Tibial nerve (tissue), 4 donors: Measurements from ENCODE around the gene CSF2. TPM values are rescaled to one million over a fixed set of nuclear protein-coding genes. Genes with fewer than 3 reads are reported as not detected.

Source experiments
- DNase-seq, 2 donors: peaks; one replicate each; pipeline ENCODE4 v3.0.0-alpha.2; 2019; ENCODE audit warnings: low spot score in 2 of 2
- H3K27ac ChIP-seq, 4 donors: fragments of 200-600 bp; sonication (generic) in 3 of 4; one replicate each; pipeline ENCODE4 v1.5.1; 2017 to 2019; ENCODE audit warnings: mild to moderate bottlenecking in 1 of 4
- H3K27me3 ChIP-seq, 2 donors: fragments of 200-600 bp; sonication (generic) in 1 of 2; one replicate each; pipeline versions ENCODE4 v1.5.1 to v1.6.0; 2017 to 2019
- H3K36me3 ChIP-seq, 3 donors: fragments of 200-600 bp; sonication (generic); one replicate each; pipeline ENCODE4 v1.5.1; 2018 to 2019
- H3K4me1 ChIP-seq, 4 donors: fragments of 200-600 bp; sonication (generic) in 3 of 4; one replicate each; pipeline ENCODE4 v1.5.1; 2017 to 2019
- H3K4me3 ChIP-seq, 4 donors: fragments of 200-600 bp; sonication (generic) in 3 of 4; one replicate each; pipeline ENCODE4 v1.5.1; 2017 to 2019; ENCODE audit warnings: mild to moderate bottlenecking in 1 of 4, moderate library complexity in 1 of 4
- H3K9me3 ChIP-seq, 4 donors: fragments of 200-600 bp; sonication (generic) in 3 of 4; one replicate each; pipeline ENCODE4 v1.5.1; 2017 to 2019
- CTCF ChIP-seq, 5 experiments: fragments of 200-600 bp in 3 of 5; fragments of 450-650 bp in 2 of 5; sonication (generic) in 3 of 5; IDR thresholded peaks; one replicate each; pipeline ENCODE4 v1.5.1; 2016 to 2019; ENCODE audit warnings: antibody characterized with exemption in 5 of 5, mild to moderate bottlenecking in 3 of 5, moderate library complexity in 2 of 5
- EP300 ChIP-seq, 2 donors: sonication (generic); formaldehyde crosslinking; IDR thresholded peaks; one replicate each; pipeline ENCODE4 v1.6.1; 2017; ENCODE audit warnings: antibody characterized with exemption in 2 of 2, mild to moderate bottlenecking in 1 of 2
- POLR2A ChIP-seq, 2 donors: fragments of 450-650 bp; IDR thresholded peaks; one replicate each; pipeline ENCODE4 v1.6.1; 2017; ENCODE audit warnings: antibody characterized with exemption in 2 of 2, mild to moderate bottlenecking in 2 of 2, moderate library complexity in 2 of 2
- WGBS, 2 donors: methylation state at CpG; one replicate each; pipeline ENCODE4 v1.1.5; 2018; 5-methylcytosine and 5-hydroxymethylcytosine counted together
- total RNA-seq, 4 donors: library from RNA; depleted of rRNA; stranded (reverse); fragments of >200 nt; gene quantifications; one replicate each; pipeline ENCODE4 v1.1.0, GENCODE V29; 2016

Gene CSF2
- total RNA-seq, 4 donors from 2014 or later, result not detected

GRCh38 chr5:132072070-132072469, 1.5 kb upstream of the CSF2 start:
- 88 to 94% methylated on average over 4 of the region's 4 CpGs for WGBS, 2 donors
- no peak for TF ChIP-seq CTCF (IDR thresholded peaks at IDR 0.05)
- TF ChIP-seq EP300 (IDR thresholded peaks at IDR 0.05), result no peak
- TF ChIP-seq POLR2A (IDR thresholded peaks at IDR 0.05), result no peak

GRCh38 chr5:132072528-132072927, 1.1 kb upstream of the CSF2 start:
- no peak overlapping the region for H3K4me3 ChIP-seq
- no peak overlapping the region for H3K27ac ChIP-seq
- no peaks in the 10 kb centered on the region for H3K4me1 ChIP-seq
- no peak for TF ChIP-seq CTCF (IDR thresholded peaks at IDR 0.05)
- TF ChIP-seq EP300 (IDR thresholded peaks at IDR 0.05), result no peak
- no peak for TF ChIP-seq POLR2A (IDR thresholded peaks at IDR 0.05)
- DNase-seq, result no peak
- WGBS, 2 donors, result 67 to 70% methylated on average over 2 of the region's 2 CpGs
- H3K36me3 ChIP-seq, result no peaks in the 10 kb centered on the region
- H3K27me3 ChIP-seq, result no peaks in the 10 kb centered on the region
- no peaks in the 10 kb centered on the region for H3K9me3 ChIP-seq

More at GRCh38 chr5:132072070-132072469, 1.5 kb upstream of the CSF2 start:
- H3K27me3 ChIP-seq, result no peaks in the 10 kb centered on the region
- no peak overlapping the region for H3K4me3 ChIP-seq
- no peak overlapping the region for H3K27ac ChIP-seq
- DNase-seq, result no peak
- H3K36me3 ChIP-seq, result no peaks in the 10 kb centered on the region
- no peaks in the 10 kb centered on the region for H3K9me3 ChIP-seq
- no peaks in the 10 kb centered on the region for H3K4me1 ChIP-seq

- H3K36me3 ChIP-seq, result no peaks in the 10 kb centered on the region
- no peak for DNase-seq
- H3K4me1 ChIP-seq, result no peaks in the 10 kb centered on the region
- WGBS, 2 donors, result 86 to 94% methylated on average over 5 to 7 of the region's 7 CpGs
- no peak overlapping the region for H3K4me3 ChIP-seq
- TF ChIP-seq EP300 (IDR thresholded peaks at IDR 0.05), result no peak
- no peak for TF ChIP-seq POLR2A (IDR thresholded peaks at IDR 0.05)
- TF ChIP-seq CTCF (IDR thresholded peaks at IDR 0.05), result no peak
- no peaks in the 10 kb centered on the region for H3K27me3 ChIP-seq
- no peak overlapping the region for H3K27ac ChIP-seq
- H3K9me3 ChIP-seq, result no peaks in the 10 kb centered on the region
Observed at GRCh38 chr5:132074091-132074771, 642 bp downstream of the CSF2 start.

GRCh38 chr5:132074772-132075718, 1.5 kb downstream of the CSF2 start:
- Histone ChIP-seq H3K4me1 (no peaks in the 10 kb centered on the region), H3K36me3 (no peaks in the 10 kb centered on the region), H3K27me3 (no peaks in the 10 kb centered on the region), H3K4me3 (no peak overlapping the region), H3K27ac (no peak overlapping the region), H3K9me3 (no peaks in the 10 kb centered on the region)
- TF ChIP-seq EP300 (IDR thresholded peaks at IDR 0.05) (no peak), POLR2A (IDR thresholded peaks at IDR 0.05) (no peak), CTCF (IDR thresholded peaks at IDR 0.05) (no peak)
- 77 to 82% methylated on average over 13 to 15 of the region's 16 CpGs for WGBS, 2 donors
- DNase-seq, result no peak

GRCh38 chr5:132075719-132076077, 2.1 kb downstream of the CSF2 start:
- H3K9me3 ChIP-seq, result no peaks in the 10 kb centered on the region
- no peak for DNase-seq
- TF ChIP-seq CTCF (IDR thresholded peaks at IDR 0.05) (no peak), POLR2A (IDR thresholded peaks at IDR 0.05) (no peak), EP300 (IDR thresholded peaks at IDR 0.05) (no peak)
- no peak overlapping the region for H3K27ac ChIP-seq
- H3K27me3 ChIP-seq, result no peaks in the 10 kb centered on the region
- 88 to 89% methylated on average over 2 of the region's 2 CpGs for WGBS, 2 donors
- no peaks in the 10 kb centered on the region for H3K4me1 ChIP-seq
- H3K4me3 ChIP-seq, result no peak overlapping the region
- no peaks in the 10 kb centered on the region for H3K36me3 ChIP-seq
